ENCODE results near the gene ZMYM1.
A peak's percentile ranks its signal among the peaks of the same experiment; 100 is the strongest.
"Not testable (repeated sequence)": the region's sequence is repeated elsewhere in the genome, so short reads cannot be mapped to it uniquely, and the experiment has no call there.

The ZMYM1 gene

GRCh38 chr1:35079003-35079930, at the start of gene ZMYM1:
Gene ZMYM1 (plus strand): TSS chr1:35079385. CDS start chr1:35093988, 14,603 bp downstream.
- DNase-seq: peak; percentile 75 to 77

DNA sequence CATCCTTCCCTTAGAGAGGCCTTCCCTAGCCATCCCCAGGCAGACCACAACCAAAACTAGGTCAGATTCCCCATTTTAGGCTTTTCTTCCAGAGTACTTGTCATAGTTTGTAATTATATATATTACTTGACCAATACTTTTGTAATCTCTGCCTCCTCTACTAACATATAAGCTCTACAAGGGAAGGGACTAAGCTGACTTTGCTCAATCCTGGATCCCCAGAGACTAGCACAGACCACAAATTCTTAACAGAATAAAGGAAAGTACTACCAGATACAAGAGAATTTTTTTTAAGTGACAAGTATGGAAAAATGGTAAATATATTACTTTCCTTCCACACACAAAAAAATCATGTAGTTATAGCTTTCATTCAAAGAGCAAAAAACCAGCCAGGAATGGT, 49.4 kb upstream of the ZMYM1 start:
- no peak for DNase-seq

GRCh38 chr1:35030338-35030737, 48.8 kb upstream of the ZMYM1 start:
- DNase-seq: no peak

DNA sequence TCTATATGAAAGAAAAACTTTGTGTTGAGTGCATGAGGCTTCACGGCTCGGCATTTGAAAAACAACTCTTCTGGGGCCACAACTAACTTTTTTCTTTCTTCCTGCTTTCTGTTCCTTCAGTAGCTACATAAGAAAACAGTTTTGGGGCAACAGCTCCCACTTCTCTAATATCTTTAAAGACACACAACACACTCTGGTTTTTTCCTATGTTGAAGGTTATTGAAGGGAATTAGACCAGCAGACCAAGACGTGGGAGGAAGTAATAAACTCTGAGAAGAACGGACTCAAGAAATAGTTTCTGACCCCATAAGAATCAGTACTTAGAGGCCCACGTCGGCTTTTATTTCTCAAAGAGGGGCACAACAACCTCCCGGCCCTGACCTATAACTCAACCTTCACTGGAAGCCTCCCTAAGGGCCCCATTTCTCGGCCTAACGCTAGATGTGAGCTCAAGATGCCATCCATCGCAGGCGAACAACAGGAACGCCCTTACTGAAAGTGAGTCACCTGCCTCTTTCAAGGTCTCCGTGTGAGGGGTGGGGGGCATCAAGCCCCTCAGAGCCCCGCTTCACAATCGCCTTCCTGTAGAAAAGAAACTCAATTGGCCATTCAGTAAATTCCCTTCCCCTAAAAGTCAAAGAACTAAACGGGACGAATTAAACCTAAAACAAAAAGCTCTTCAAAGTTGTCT, 48.3 kb upstream of the ZMYM1 start:
- DNase-seq: peak in 1 of 2 experiments; percentile 1

DNA sequence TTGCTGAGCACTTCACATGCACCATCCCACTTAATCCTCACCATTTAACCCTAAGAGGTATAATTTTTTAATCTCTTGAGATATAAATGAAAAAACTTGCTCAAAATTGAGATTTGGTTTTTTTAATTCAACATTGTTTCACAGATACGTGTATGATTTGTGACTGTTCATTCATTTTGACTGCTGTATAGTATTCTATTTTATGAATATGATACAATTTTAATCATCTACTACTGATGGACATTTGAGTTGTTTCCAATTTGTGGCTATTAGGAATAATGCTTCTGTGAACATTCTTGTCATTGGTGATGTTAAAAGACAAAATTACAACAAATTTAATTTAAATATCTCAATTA, 46.8 kb upstream of the ZMYM1 start:
- DNase-seq: no peak

GRCh38 chr1:35033346-35033745, 45.8 kb upstream of the ZMYM1 start:
- DNase-seq: no peak

DNA sequence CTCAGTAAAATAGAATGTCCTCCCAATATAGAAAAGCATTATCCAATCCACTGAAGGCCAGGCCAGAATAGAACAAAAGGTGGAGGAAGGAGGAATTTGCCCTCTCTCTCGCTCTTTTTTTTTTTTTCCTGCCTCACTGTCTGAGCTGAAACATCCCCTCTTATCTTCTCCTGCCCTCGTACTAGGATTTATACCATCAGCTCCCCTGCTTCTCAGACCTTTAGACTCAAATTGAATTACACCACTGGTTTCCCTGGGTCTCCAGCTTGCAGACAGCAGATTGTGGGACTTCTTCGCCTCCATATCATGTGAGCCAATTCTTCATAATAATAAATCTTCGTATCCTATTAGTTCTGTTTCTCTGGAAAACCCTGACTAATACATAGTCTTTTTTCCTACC, 42.6 kb upstream of the ZMYM1 start:
- no peak for DNase-seq

- DNase-seq: no peak
Observed at GRCh38 chr1:35037206-35037605, 42.0 kb upstream of the ZMYM1 start.

DNA sequence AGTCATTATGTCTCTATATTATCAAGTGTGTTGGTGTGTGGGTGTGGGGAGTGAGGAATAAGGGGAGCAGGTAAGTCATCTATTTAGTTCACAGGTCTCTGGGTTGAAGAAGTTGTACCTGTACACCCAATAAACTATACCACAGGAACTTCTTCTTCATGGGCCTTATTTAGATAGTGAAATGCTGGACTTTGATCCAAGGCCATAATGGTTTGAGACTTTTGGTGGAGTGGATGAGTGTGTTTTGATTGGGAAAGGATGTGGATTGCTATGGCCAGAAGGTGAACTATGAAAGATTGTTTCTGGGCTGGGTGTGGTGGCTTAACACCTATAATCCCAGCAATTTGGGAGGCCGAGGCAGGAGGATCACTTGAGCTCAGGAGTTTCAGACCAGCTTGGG, 40.5 kb upstream of the ZMYM1 start:
- no peak for DNase-seq

GRCh38 chr1:35043498-35043897, 35.7 kb upstream of the ZMYM1 start:
- DNase-seq: no peak

GRCh38 chr1:35044431-35044830, 34.8 kb upstream of the ZMYM1 start:
- no peak for DNase-seq

GRCh38 chr1:35046730-35047129, 32.5 kb upstream of the ZMYM1 start:
- no peak for DNase-seq

DNA sequence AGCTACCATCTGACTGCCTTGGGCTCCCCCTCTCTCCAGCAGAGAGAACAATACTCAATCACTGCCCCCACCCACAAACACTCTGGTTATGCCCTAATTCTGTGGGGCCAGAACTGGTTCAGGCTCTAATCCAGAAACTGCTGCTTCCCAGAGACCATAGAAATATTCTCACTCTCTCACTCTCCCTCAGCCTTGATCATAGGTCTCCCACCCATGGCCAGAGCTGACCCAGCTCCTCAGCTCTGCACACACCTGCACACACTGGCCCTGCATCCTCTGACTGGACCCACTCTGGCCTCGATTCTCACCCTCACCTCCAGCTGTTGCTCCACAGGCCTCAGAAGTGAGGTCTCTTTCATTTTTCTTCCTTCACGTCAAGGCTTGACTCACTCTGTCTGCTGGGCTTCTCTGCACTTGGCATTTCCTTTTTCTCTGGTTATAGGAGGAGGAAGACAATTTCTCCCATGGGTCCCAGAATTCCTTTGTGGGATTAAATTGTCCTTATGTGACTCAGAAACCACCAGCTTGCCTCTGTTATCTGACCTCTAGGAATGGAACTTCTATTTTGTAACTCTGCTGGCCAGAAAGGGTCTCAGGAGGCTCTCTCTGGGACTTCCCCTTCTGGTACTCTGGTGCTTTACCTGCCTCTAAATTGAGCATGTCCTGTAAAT, 31.9 kb upstream of the ZMYM1 start:
- no peak for DNase-seq

- DNase-seq: no peak
Observed at GRCh38 chr1:35049116-35049515, 30.1 kb upstream of the ZMYM1 start.

GRCh38 chr1:35053433-35053832, 25.8 kb upstream of the ZMYM1 start:
- no peak for DNase-seq

- not testable (repeated sequence) for DNase-seq
Observed at GRCh38 chr1:35054282-35054681, 24.9 kb upstream of the ZMYM1 start.

GRCh38 chr1:35058321-35058720, 20.9 kb upstream of the ZMYM1 start:
- DNase-seq: not testable (repeated sequence)

DNA sequence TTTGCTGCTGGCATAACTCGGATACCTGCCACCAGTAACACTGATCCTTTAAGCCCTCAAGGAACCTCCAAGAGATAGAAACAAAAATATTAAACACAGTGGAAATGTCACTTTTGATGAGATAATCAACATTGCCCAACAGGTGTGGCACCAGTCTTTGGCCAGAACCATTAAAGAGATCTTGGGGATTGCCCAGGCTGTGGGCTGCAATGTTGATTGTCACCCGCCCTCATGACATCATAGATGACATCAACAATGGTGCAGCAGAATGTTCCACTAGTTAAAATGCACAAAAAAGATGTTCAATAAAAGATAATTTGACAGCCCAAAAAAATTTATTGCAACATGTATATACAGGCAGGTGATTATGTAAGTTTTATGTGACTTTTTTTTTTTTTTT, 20.2 kb upstream of the ZMYM1 start:
- no peak for DNase-seq

DNA sequence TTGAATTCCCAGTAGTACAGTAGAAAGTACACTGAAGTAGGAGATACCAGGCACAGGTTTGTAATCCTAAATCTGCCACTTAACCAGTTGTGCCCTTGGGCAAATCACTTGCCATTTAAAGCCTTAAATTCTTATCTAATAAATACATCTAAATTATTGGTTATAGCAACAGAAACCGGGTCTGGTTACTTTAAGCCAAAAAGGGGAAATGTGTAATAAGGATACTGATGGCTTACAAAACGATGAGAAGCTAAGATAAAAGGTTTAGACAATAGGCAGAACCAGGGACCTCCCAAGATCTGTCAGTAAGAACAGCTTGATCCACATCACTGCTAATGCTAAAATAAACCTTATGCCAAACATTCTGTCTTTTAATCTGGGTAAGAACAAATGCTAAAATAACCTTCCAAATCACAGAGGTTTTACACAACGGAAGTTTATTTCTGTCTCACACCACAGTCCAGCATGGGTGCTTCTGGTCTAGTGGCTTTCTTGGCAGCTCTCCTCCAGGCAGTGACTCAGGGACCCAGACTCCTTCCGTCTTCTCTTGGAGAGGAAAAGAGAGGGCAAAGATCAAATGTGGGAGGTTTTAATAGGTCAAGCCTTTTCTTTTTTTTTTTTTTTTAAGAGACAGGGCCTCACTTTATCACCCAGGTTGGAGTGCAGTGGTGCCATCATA, 16.5 kb upstream of the ZMYM1 start:
- no peak for DNase-seq

GRCh38 chr1:35064265-35064664, 14.9 kb upstream of the ZMYM1 start:
- no peak for DNase-seq

DNA sequence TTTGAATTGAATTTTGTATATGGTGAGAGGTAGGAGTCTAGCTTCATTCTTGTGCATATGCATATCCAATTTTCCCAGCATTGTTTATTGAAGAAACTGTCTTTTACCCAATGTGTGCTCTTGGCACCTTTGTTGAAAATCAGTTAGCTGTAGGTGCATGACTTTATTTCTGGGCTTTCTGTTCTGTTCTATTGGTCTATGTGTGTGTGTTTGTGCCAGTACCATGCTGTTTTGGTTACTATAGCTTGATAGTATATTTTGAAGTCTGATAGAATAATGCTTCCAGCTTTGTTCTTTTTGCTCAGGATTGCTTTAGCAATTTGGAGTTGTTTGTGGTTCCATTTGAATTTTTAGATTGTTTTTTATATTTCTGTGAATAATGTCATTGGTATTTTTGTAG, 9.4 kb upstream of the ZMYM1 start:
- no peak for DNase-seq

- no peak for DNase-seq
Observed at GRCh38 chr1:35073265-35073811, 5.8 kb upstream of the ZMYM1 start.

- not testable (repeated sequence) for DNase-seq
Observed at GRCh38 chr1:35076426-35076825, 2.8 kb upstream of the ZMYM1 start.
